Esophagus squamous epithelium (tissue), 4 donors: ENCODE data around the gene RPS19BP1.

ENCODE experiments used
- POLR2A ChIP-seq, 4 donors: fragments of 450-650 bp; IDR thresholded peaks; one replicate each; pipeline ENCODE4 v1.6.1; 2017; ENCODE audit warnings: antibody characterized with exemption in 4 of 4, mild to moderate bottlenecking in 4 of 4, moderate library complexity in 3 of 4
- TF ChIP-seq, protein P1 (sequence below), 6 experiments: fragments of 450-650 bp in 4 of 6; fragments of 200-600 bp in 2 of 6; sonication (generic) in 2 of 6; IDR thresholded peaks; one replicate each; pipeline ENCODE4 v1.5.1; 2016 to 2019; ENCODE audit warnings: antibody characterized with exemption in 6 of 6, mild to moderate bottlenecking in 4 of 6, moderate library complexity in 4 of 6

DNA sequence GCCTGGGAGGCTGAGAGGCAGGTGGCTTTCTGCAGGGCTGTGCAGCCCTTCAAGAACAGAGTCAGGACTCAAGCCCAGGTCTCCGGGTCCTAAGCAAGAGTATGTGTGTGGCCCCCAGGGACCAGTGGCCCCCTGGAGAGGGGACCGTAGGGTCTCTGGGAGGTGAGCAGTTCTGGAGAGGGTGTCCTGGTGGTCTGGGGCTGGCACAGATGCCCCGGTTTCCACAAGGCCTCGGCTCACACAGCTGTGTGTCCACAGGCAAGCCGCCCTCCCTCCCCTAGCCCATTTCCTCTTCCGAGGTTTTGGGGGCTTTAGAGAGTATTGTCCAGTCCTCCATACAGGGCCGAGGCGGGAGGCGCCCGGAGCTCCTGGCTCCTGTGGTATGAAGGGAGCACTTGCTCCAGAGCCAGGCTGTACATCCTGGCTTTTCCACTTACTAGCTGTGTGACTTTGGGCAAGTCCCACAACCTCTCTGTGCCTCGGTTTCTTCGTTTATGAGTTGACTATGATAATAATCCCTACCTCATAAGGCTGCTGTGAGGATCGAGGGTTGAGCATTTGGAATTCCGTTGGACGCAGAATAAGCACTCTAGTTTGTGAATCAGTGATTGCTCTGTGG is 3.4 kb upstream of the RPS19BP1 start:
- TF ChIP-seq, protein P1, sequence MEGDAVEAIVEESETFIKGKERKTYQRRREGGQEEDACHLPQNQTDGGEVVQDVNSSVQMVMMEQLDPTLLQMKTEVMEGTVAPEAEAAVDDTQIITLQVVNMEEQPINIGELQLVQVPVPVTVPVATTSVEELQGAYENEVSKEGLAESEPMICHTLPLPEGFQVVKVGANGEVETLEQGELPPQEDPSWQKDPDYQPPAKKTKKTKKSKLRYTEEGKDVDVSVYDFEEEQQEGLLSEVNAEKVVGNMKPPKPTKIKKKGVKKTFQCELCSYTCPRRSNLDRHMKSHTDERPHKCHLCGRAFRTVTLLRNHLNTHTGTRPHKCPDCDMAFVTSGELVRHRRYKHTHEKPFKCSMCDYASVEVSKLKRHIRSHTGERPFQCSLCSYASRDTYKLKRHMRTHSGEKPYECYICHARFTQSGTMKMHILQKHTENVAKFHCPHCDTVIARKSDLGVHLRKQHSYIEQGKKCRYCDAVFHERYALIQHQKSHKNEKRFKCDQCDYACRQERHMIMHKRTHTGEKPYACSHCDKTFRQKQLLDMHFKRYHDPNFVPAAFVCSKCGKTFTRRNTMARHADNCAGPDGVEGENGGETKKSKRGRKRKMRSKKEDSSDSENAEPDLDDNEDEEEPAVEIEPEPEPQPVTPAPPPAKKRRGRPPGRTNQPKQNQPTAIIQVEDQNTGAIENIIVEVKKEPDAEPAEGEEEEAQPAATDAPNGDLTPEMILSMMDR (IDR thresholded peaks at IDR 0.05) = no peak
- TF ChIP-seq POLR2A (IDR thresholded peaks at IDR 0.05) = no peak
